H1 (cell line): ENCODE measurements around the gene PAQR7. TPM values are rescaled to one million over a fixed set of nuclear protein-coding genes. Genes with fewer than 3 reads are reported as not detected.

Source experiments
- CTCF ChIA-PET: fragments of 300-600 bp; sonication (Branson Sonifier 250); formaldehyde crosslinking; loops from one replicate; lab custom pipeline; 2021; ENCODE audit not compliant: partially characterized antibody; lab: Charles Lee
- POLR2A ChIA-PET: fragments of 300-600 bp; sonication (Branson Sonifier 250); formaldehyde crosslinking; loops from one replicate; lab custom pipeline; 2021; ENCODE audit warnings: inconsistent platforms; ENCODE audit not compliant: partially characterized antibody; lab: Charles Lee
- DNase-seq, 2 experiments: peaks; one replicate each; pipeline versions ENCODE4 v3.0.0 to v3.0.0-alpha.2; 2010 to 2022; ENCODE audit warnings: low spot score in 2 of 2, low read depth in 1 of 2, mixed read lengths in 1 of 2
- FAIRE-seq: peaks from 2 replicates; lab custom pipeline; 2011; peaks lifted over from hg19 to GRCh38; lab: Jason Lieb, UNC
- H2AFZ ChIP-seq: 2 replicates; pipeline ENCODE4 v1.8.1; 2012; ENCODE audit warnings: low read length, inconsistent platforms
- H2AK5ac ChIP-seq: 2 replicates; pipeline ENCODE4 v1.6.1; 2013; ENCODE audit warnings: low read depth, low read length
- H2BK120ac ChIP-seq: replicated peaks from 2 replicates; pipeline ENCODE3; 2013; ENCODE audit warnings: low read depth, low read length, inconsistent platforms
- H2BK12ac ChIP-seq: 2 replicates; pipeline ENCODE4 v1.6.1; 2013; ENCODE audit warnings: low read depth, low read length
- H2BK15ac ChIP-seq: 2 replicates; pipeline ENCODE4 v1.6.1; 2013; ENCODE audit warnings: low read length
- H2BK20ac ChIP-seq: 2 replicates; pipeline ENCODE4 v1.6.1; 2013; ENCODE audit warnings: low read length
- H2BK5ac ChIP-seq: 2 replicates; pipeline ENCODE4 v1.6.1; 2013; ENCODE audit warnings: low read depth, low read length
- H3K14ac ChIP-seq: 2 replicates; pipeline ENCODE4 v1.6.1; 2013; ENCODE audit warnings: inconsistent platforms; ENCODE audit not compliant: insufficient read length
- H3K18ac ChIP-seq: 2 replicates; pipeline ENCODE4 v1.6.1; 2013; ENCODE audit warnings: low read length; ENCODE audit errors: extremely low read depth
- H3K23ac ChIP-seq: 2 replicates; pipeline ENCODE4 v1.6.1; 2013; ENCODE audit warnings: inconsistent platforms; ENCODE audit not compliant: insufficient read length
- H3K23me2 ChIP-seq: 2 replicates; pipeline ENCODE4 v1.6.1; 2013; ENCODE audit warnings: low read depth, low read length
- H3K27ac ChIP-seq: 2 replicates; pipeline ENCODE4 v1.6.1; 2011; ENCODE audit warnings: low read depth, low read length, inconsistent platforms
- H3K27me3 ChIP-seq, 4 experiments: replicated peaks in 1 of 4; 1 replicate in 1 of 4; 2 replicates in 3 of 4; pipeline versions ENCODE4 v1.6.1 to v1.8.1; 2011 to 2013; ENCODE audit warnings: low read length in 3 of 4, mild to moderate bottlenecking in 3 of 4, inconsistent platforms in 2 of 4, mixed read lengths in 2 of 4, moderate library complexity in 1 of 4; ENCODE audit not compliant: control insufficient read depth in 3 of 4, insufficient read depth in 3 of 4; ENCODE audit errors: extremely low read depth in 1 of 4
- H3K36me3 ChIP-seq, 4 experiments: 2 replicates each; pipeline versions ENCODE4 v1.6.1 to v1.8.1; 2011 to 2013; ENCODE audit warnings: mild to moderate bottlenecking in 4 of 4, low read length in 3 of 4, moderate library complexity in 2 of 4, control low read depth in 1 of 4, inconsistent platforms in 1 of 4; ENCODE audit not compliant: insufficient read depth in 4 of 4, control insufficient read depth in 2 of 4
- H3K4ac ChIP-seq: replicated peaks from 2 replicates; pipeline ENCODE3; 2013; ENCODE audit warnings: low read length, low read depth, mixed read lengths, inconsistent platforms; ENCODE audit not compliant: insufficient read length
- H3K4me1 ChIP-seq, 4 experiments: replicated peaks in 1 of 4; 1 replicate in 1 of 4; 2 replicates in 3 of 4; pipeline versions ENCODE4 v1.6.1 to v1.8.1; 2011 to 2013; ENCODE audit warnings: low read length in 3 of 4, inconsistent platforms in 2 of 4, mixed read lengths in 1 of 4; ENCODE audit not compliant: insufficient read depth in 4 of 4, control insufficient read depth in 3 of 4
- H3K4me2 ChIP-seq, 2 experiments: 2 replicates each; pipeline versions ENCODE4 v1.6.1 to v1.8.1; 2011 to 2013; ENCODE audit warnings: low read depth in 2 of 2, low read length in 2 of 2, control low read depth in 1 of 2, inconsistent platforms in 1 of 2, mild to moderate bottlenecking in 1 of 2; ENCODE audit not compliant: insufficient read depth in 1 of 2
- H3K4me3 ChIP-seq, 4 experiments: fragments of 200-600, 300-600 bp in 1 of 4; sonication (generic), shearing (Covaris generic), sonication (Bioruptor Twin) in 1 of 4; 2 replicates each; pipeline versions ENCODE4 v1.5.1 to v1.8.1; 2011 to 2016; ENCODE audit warnings: low read length in 4 of 4, low read depth in 3 of 4, control low read depth in 2 of 4, inconsistent platforms in 2 of 4, mild to moderate bottlenecking in 2 of 4, mixed read lengths in 1 of 4, moderate library complexity in 1 of 4; ENCODE audit not compliant: insufficient read depth in 2 of 4; ENCODE audit errors: extremely low read depth in 1 of 4
- H3K56ac ChIP-seq: replicated peaks from 2 replicates; pipeline ENCODE3; 2013; ENCODE audit warnings: low read depth, mild to moderate bottlenecking, mixed read lengths, low read length, inconsistent platforms; ENCODE audit not compliant: insufficient read length
- H3K79me1 ChIP-seq: 2 replicates; pipeline ENCODE4 v1.6.1; 2013; ENCODE audit warnings: low read depth, low read length, control low read depth
- H3K79me2 ChIP-seq, 2 experiments: 2 replicates each; pipeline versions ENCODE4 v1.6.1 to v1.8.1; 2012 to 2013; ENCODE audit warnings: low read length in 2 of 2, mild to moderate bottlenecking in 2 of 2, inconsistent platforms in 1 of 2; ENCODE audit not compliant: insufficient read depth in 2 of 2, control insufficient read depth in 1 of 2
- H3K9ac ChIP-seq, 4 experiments: replicated peaks in 1 of 4; 1 replicate in 1 of 4; 2 replicates in 3 of 4; pipeline versions ENCODE4 v1.6.1 to v1.8.1; 2011 to 2013; ENCODE audit warnings: low read depth in 3 of 4, low read length in 3 of 4, control low read depth in 2 of 4, mild to moderate bottlenecking in 2 of 4, moderate library complexity in 2 of 4, inconsistent platforms in 1 of 4; ENCODE audit errors: extremely low read depth in 1 of 4
- H3K9me3 ChIP-seq, 2 experiments: 2 replicates each; pipeline versions ENCODE4 v1.6.1 to v1.8.1; 2012 to 2013; ENCODE audit warnings: mild to moderate bottlenecking in 2 of 2, moderate library complexity in 2 of 2, control low read depth in 1 of 2, inconsistent platforms in 1 of 2, low read depth in 1 of 2, low read length in 1 of 2, mixed read lengths in 1 of 2; ENCODE audit not compliant: insufficient read depth in 2 of 2
- H4K20me1 ChIP-seq, 2 experiments: replicated peaks in 1 of 2; 2 replicates each; pipeline versions ENCODE3 to v1.8.1; 2011 to 2013; ENCODE audit warnings: inconsistent platforms in 2 of 2, low read length in 2 of 2, mild to moderate bottlenecking in 1 of 2; ENCODE audit not compliant: insufficient read depth in 2 of 2, control insufficient read depth in 1 of 2
- H4K5ac ChIP-seq: 2 replicates; pipeline ENCODE4 v1.6.1; 2013; ENCODE audit warnings: low read length, low read depth, mixed read lengths, inconsistent platforms; ENCODE audit not compliant: insufficient read length
- H4K8ac ChIP-seq: 2 replicates; pipeline ENCODE4 v1.8.0; 2013; ENCODE audit warnings: mild to moderate bottlenecking, moderate library complexity, low read length, inconsistent platforms; ENCODE audit not compliant: insufficient read depth; ENCODE audit errors: extremely low read depth
- H4K91ac ChIP-seq: replicated peaks from 2 replicates; pipeline ENCODE3; 2013; ENCODE audit warnings: low read length, mixed read lengths, inconsistent platforms; ENCODE audit not compliant: insufficient read length
- ASH2L ChIP-seq: fragments of 200-600, 300-600 bp; sonication (generic); IDR thresholded peaks from one replicate; pipeline ENCODE4 v1.7.1; 2017; ENCODE audit warnings: low read length
- BCL11A ChIP-seq, 2 experiments: IDR thresholded peaks; one replicate each; pipeline ENCODE4 v1.6.1; 2011; ENCODE audit warnings: low read depth in 2 of 2, low read length in 2 of 2, mild to moderate bottlenecking in 2 of 2
- BRCA1 ChIP-seq: IDR thresholded peaks from 2 replicates; pipeline ENCODE4 v1.6.1; 2012; ENCODE audit warnings: low read depth, low read length, improper control_type of control experiment
- CBX8 ChIP-seq: fragments of 300-800, 300-1000 bp; sonication (generic); IDR thresholded peaks from 2 replicates; pipeline ENCODE4 v1.7.1; 2016; ENCODE audit warnings: low read depth, low read length, borderline replicate concordance
- MAFK ChIP-seq: IDR thresholded peaks from 2 replicates; pipeline ENCODE4 v1.6.1; 2012; ENCODE audit warnings: low read depth, mild to moderate bottlenecking, improper control_type of control experiment, low read length
- POLR2A ChIP-seq, 2 experiments: IDR thresholded peaks; 1 replicate in 1 of 2; 2 replicates in 1 of 2; pipeline ENCODE4 v1.6.1; 2011; ENCODE audit warnings: low read depth in 2 of 2, low read length in 2 of 2, mild to moderate bottlenecking in 2 of 2; ENCODE audit errors: control extremely low read depth in 1 of 2
- RAD21 ChIP-seq, 2 experiments: IDR thresholded peaks in 1 of 2; conservative IDR thresholded peaks in 1 of 2; 2 replicates each; pipeline ENCODE4 v1.6.1; 2011; ENCODE audit warnings: low read depth in 2 of 2, low read length in 2 of 2, improper control_type of control experiment in 1 of 2, inconsistent platforms in 1 of 2, mild to moderate bottlenecking in 1 of 2, moderate library complexity in 1 of 2
- SAP30 ChIP-seq: fragments of 300-600 bp; sonication (generic); IDR thresholded peaks from 2 replicates; pipeline ENCODE4 v1.7.1; 2012; ENCODE audit warnings: low read length, moderate library complexity, mild to moderate bottlenecking, inconsistent platforms; ENCODE audit not compliant: insufficient read depth, insufficient replicate concordance
- WGBS, 2 experiments: shearing (Covaris generic) in 1 of 2; methylation state at CpG; one replicate each; pipeline versions ENCODE4 v1.1.6 to v1.1.7; 2013 to 2015; ENCODE audit warnings: low lambda C conversion rate in 2 of 2, mixed read lengths in 2 of 2, inconsistent platforms in 1 of 2, low coverage in 1 of 2, missing lambda C conversion rate in 1 of 2; ENCODE audit not compliant: insufficient replicate concordance in 2 of 2, insufficient coverage in 1 of 2, insufficient read length in 1 of 2; ENCODE audit errors: extremely low coverage in 1 of 2, missing lambda C conversion rate in 1 of 2; 5-methylcytosine and 5-hydroxymethylcytosine counted together
- polyA plus RNA-seq, 7 experiments: library from polyadenylated mRNA; depleted of rRNA in 3 of 7; stranded (reverse) in 5 of 7; unstranded in 2 of 7; fragments of >200 nt in 5 of 7; fragments of 200-250 nt in 2 of 7; gene quantifications; 1 replicate in 5 of 7; 2 replicates in 1 of 7; 4 replicates in 1 of 7; pipeline versions ENCODE4 v1.2.1 to v1.2.3, GENCODE V29; 2011 to 2013; ENCODE audit warnings: missing spikeins in 2 of 7, mixed read lengths in 2 of 7
- total RNA-seq: library from RNA; stranded (reverse); fragmentation: NEBNext Ultra II Directional; extraction: Animal tissue kit (Norgen Biotek cat#: 25700); gene quantifications from 2 replicates; pipeline ENCODE4 v1.2.1, GENCODE V29; 2021
- TF ChIP-seq, protein P1 (sequence below): IDR thresholded peaks from 2 replicates; pipeline ENCODE4 v1.6.1; 2012; ENCODE audit warnings: inconsistent platforms
- TF ChIP-seq, protein P2 (sequence below): IDR thresholded peaks from 2 replicates; pipeline ENCODE4 v1.6.1; 2012; ENCODE audit warnings: inconsistent platforms
- TF ChIP-seq, protein P3 (sequence below): IDR thresholded peaks from 2 replicates; pipeline ENCODE4 v1.6.1; 2011; ENCODE audit warnings: low read depth, mild to moderate bottlenecking, low read length; ENCODE audit not compliant: insufficient read depth

The PAQR7 gene
- total and polyA plus RNA-seq, 2 of the 8 experiments (the other 6 are each of a cell fraction or from before 2014, with no cell fraction given): 7.3 to 7.4 TPM

DNA sequence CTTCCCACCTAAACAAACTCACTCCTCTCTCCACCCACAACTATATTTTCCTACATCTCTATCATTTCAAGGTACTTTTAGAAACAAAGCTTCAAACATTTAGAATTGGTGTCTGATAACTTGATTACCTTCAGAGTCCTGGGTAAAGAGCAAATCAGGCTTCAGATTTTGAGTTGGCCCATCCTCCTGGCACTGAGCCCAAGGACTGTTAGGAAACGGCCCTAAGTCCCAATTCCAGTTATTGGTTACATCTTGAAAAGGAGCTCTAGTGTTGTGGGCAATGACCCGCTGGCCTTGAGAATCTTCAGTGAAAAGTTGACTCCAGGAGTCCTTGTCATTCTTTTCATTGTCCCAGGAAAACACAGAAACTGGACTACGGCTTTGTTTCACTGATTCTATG, 40.6 kb downstream of the PAQR7 start:
- Histone ChIP-seq H2BK15ac (no peak overlapping the region), H3K79me1 (no peaks in the 10 kb centered on the region; the same call in 1 of the 2 replicates), H3K4me3 (no peak overlapping the region), H3K18ac (no peak overlapping the region), H4K5ac (no peak overlapping the region), H3K9me3 (no peaks in the 10 kb centered on the region), H3K9ac (no peak overlapping the region), H2AK5ac (no peak overlapping the region), H3K56ac (peak overlapping the region; percentile 2), H3K4ac (no peak overlapping the region), H2BK20ac (no peak overlapping the region), H4K91ac (no peak overlapping the region), H3K4me2 (no peak overlapping the region), H2BK120ac (no peak overlapping the region), H4K8ac (no peak overlapping the region), H4K20me1 (peaks cover 2 to 6% of the 10 kb centered on the region in 2 experiments), H3K27ac (no peak overlapping the region), H3K23me2 (no peaks in the 10 kb centered on the region), H3K14ac (no peak overlapping the region), H2AFZ (no peak overlapping the region), H2BK12ac (no peak overlapping the region), H3K23ac (no peak overlapping the region), H3K36me3 (peaks cover 16 to 66% (median 51%) of the 10 kb centered on the region in 4 experiments), H3K79me2 (peaks cover 0 to 6% of the 10 kb centered on the region in 2 experiments; a peak in 2 of 4 replicates), H3K4me1 (no peaks in the 10 kb centered on the region), H3K27me3 (no peaks in the 10 kb centered on the region), H2BK5ac (no peak overlapping the region)
- 91% methylated on average over 3 of the region's 3 CpGs; no CpG with 5 or more reads in 1 of the 2 experiments for WGBS, 2 experiments
- ChIA-PET POLR2A (interaction anchor here (1.9 kb wide), 1 partner anchor 9 kb away, joined by 10 read pairs; no protein-coding TSS in a partner anchor), CTCF (interaction anchor here (0.6 to 2.8 kb wide), 6 partner anchors 9 to 296 kb away, joined by 3 to 12 read pairs (median 4); no protein-coding TSS in a partner anchor)
- FAIRE-seq (no peak), DNase-seq (no peak)
- TF ChIP-seq BCL11A (IDR thresholded peaks at IDR 0.05; ENCODE audit: low read depth in 2 of 2, low read length in 2 of 2): no peak
- no peak for TF ChIP-seq ASH2L
- TF ChIP-seq, protein P1, sequence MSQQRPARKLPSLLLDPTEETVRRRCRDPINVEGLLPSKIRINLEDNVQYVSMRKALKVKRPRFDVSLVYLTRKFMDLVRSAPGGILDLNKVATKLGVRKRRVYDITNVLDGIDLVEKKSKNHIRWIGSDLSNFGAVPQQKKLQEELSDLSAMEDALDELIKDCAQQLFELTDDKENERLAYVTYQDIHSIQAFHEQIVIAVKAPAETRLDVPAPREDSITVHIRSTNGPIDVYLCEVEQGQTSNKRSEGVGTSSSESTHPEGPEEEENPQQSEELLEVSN: no peak
- no peak for TF ChIP-seq POLR2A (IDR thresholded peaks at IDR 0.05; ENCODE audit: control extremely low read depth in 1 of 2, low read depth in 2 of 2, low read length in 2 of 2)
- no peak for TF ChIP-seq CBX8
- TF ChIP-seq MAFK: no peak
- TF ChIP-seq, protein P2, sequence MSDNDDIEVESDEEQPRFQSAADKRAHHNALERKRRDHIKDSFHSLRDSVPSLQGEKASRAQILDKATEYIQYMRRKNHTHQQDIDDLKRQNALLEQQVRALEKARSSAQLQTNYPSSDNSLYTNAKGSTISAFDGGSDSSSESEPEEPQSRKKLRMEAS: no peak
- TF ChIP-seq RAD21 (IDR thresholded peaks at IDR 0.05 in 1 of 2, conservative IDR thresholded peaks at IDR 0.05 in 1 of 2; ENCODE audit: low read depth in 2 of 2, low read length in 2 of 2): no peak
- no peak for TF ChIP-seq BRCA1
- no peak for TF ChIP-seq SAP30
- TF ChIP-seq, protein P3, sequence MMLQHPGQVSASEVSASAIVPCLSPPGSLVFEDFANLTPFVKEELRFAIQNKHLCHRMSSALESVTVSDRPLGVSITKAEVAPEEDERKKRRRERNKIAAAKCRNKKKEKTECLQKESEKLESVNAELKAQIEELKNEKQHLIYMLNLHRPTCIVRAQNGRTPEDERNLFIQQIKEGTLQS: no peak
